Mucosa of rectum (tissue), 2 donors: ENCODE results near the gene S100P.

ENCODE experiments used
- H3K27ac ChIP-seq, 2 donors: one replicate each; pipeline ENCODE4 v1.7.0; 2013; ENCODE audit warnings: inconsistent platforms in 2 of 2, low read depth in 2 of 2, low read length in 2 of 2
- H3K27me3 ChIP-seq, 2 donors: one replicate each; pipeline ENCODE4 v1.7.0; 2013; ENCODE audit warnings: low read length in 2 of 2; ENCODE audit not compliant: control insufficient read depth in 2 of 2, insufficient read depth in 2 of 2
- H3K36me3 ChIP-seq, 2 donors: one replicate each; pipeline ENCODE4 v1.7.0; 2013; ENCODE audit warnings: low read length in 2 of 2; ENCODE audit not compliant: control insufficient read depth in 2 of 2, insufficient read depth in 2 of 2
- H3K4me1 ChIP-seq, 2 donors: one replicate each; pipeline ENCODE4 v1.7.0; 2013; ENCODE audit warnings: low read length in 2 of 2, mild to moderate bottlenecking in 1 of 2; ENCODE audit not compliant: control insufficient read depth in 2 of 2, insufficient read depth in 2 of 2
- H3K4me3 ChIP-seq, 2 donors: one replicate each; pipeline ENCODE4 v1.7.0; 2013; ENCODE audit warnings: low read length in 2 of 2
- H3K9ac ChIP-seq, 2 donors: one replicate each; pipeline ENCODE4 v1.7.0; 2013; ENCODE audit warnings: low read length in 2 of 2, low read depth in 1 of 2, mild to moderate bottlenecking in 1 of 2
- H3K9me3 ChIP-seq, 2 donors: one replicate each; pipeline ENCODE4 v1.7.0; 2013; ENCODE audit warnings: low read length in 2 of 2; ENCODE audit not compliant: control insufficient read depth in 2 of 2
- donor health status: healthy.
- donor health status: Normal muscosa, but diverticular disease.

The S100P gene

DNA sequence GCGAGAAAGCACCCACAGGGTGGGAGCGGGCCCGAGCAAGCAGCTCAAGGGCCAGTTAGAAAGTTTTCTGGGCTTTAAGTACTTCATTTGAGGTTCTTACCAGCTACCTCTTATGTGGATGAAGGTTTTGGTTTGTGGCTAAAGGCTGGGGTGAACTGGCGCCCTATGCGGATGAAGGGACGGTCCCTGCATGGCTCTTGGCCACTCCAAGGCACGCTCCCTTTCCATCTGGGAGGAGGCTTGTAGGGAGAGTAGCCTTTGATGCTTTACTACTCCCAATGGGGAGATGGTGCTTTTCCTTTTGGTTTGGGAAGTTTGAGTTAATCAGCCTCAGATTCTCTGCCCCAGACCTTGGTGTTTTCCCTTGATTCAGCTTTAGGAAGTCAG lies 35.5 kb upstream of the S100P start:
- Histone ChIP-seq H3K9ac (no peak overlapping the region), H3K4me1 (peaks cover 0 to 5% of the 10 kb centered on the region in 2 donors), H3K27ac (no peak overlapping the region), H3K9me3 (no peaks in the 10 kb centered on the region), H3K27me3 (peaks cover 0 to 7% of the 10 kb centered on the region in 2 donors), H3K36me3 (no peaks in the 10 kb centered on the region), H3K4me3 (peak overlapping the region in 1 of 2 donors; percentile 35)

DNA sequence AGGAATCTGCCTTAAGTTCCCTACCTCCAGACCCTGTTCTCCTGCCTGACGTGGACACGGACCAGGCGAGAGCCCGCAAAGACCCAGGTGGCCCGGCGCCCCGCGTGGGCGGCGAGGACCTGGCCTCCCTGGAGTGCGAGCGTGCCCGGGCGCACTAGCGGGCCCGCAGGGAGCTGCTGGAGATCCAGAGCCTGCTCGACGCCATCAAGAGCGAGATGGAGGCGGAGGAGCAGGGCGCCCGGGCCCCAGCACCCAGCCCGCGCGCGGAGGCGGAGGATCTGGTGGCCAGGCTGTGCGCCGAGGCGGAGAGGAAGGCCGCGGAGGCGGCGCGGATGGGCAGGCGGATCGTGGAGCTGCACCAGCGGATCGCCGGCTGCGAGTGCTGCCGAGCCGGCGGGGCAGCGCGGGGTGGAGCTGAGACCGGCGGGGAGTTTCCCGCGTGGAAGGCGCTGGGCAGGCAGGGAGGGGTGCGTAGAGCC lies 35.0 kb upstream of the S100P start:
- peaks cover 0 to 5% of the 10 kb centered on the region in 2 donors for H3K4me1 ChIP-seq
- peak overlapping the region; percentile 35 to 46 for H3K4me3 ChIP-seq
- H3K9me3 ChIP-seq = no peaks in the 10 kb centered on the region
- H3K27me3 ChIP-seq = peaks cover 0 to 12% of the 10 kb centered on the region in 2 donors
- H3K9ac ChIP-seq = peak overlapping the region in 1 of 2 donors; percentile 17
- no peaks in the 10 kb centered on the region for H3K36me3 ChIP-seq
- no peak overlapping the region for H3K27ac ChIP-seq

DNA sequence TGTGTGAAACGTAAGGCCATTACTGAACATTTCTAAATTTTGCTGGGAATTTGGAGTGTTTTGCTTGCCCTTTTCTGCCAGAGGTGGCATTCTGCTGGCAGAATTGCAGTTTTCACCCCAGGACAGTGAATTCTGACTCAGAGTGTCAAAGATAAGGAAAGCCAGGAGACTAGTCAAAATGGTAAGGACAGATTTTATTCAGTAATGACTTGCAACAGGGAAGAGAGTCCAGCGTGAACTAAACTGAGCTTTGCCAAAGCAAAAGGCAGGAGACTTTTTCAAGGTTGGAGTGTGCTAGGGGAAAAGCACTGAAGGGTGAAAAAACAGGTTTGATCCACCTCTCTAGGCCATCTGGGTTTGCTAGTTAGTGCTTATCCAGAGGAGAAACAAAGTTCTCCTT lies 33.8 kb upstream of the S100P start:
- Histone ChIP-seq H3K9ac (no peak overlapping the region), H3K4me1 (peaks cover 0 to 5% of the 10 kb centered on the region in 2 donors), H3K9me3 (no peaks in the 10 kb centered on the region), H3K36me3 (no peaks in the 10 kb centered on the region), H3K27ac (no peak overlapping the region), H3K4me3 (no peak overlapping the region), H3K27me3 (peaks cover 3 to 16% of the 10 kb centered on the region in 2 donors)

DNA sequence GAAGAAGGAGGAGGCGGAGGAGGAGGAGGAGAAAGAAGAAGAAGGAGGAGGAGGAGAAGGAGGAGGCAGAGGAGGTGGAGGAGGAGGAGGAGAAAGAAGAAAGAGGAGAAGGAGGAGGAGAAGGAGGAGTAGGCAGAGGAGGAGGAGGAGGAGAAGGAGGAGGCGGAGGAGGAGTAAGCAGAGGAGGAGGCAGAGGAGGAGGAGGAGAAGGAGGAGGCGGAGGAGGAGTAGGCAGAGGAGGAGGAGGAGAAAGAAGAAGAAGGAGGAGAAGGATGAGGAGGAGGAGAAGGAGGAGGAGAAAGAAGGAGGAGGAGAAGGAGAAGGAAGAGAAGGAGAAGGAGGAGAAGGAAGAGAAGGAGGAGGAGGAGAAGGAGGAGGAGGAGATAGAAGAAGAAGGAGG lies 33.2 kb upstream of the S100P start:
- Histone ChIP-seq H3K27ac (no peak overlapping the region), H3K4me3 (no peak overlapping the region), H3K9ac (no peak overlapping the region), H3K36me3 (no peaks in the 10 kb centered on the region), H3K4me1 (peaks cover 0 to 5% of the 10 kb centered on the region in 2 donors), H3K27me3 (peaks cover 8 to 19% of the 10 kb centered on the region in 2 donors), H3K9me3 (no peaks in the 10 kb centered on the region)

DNA sequence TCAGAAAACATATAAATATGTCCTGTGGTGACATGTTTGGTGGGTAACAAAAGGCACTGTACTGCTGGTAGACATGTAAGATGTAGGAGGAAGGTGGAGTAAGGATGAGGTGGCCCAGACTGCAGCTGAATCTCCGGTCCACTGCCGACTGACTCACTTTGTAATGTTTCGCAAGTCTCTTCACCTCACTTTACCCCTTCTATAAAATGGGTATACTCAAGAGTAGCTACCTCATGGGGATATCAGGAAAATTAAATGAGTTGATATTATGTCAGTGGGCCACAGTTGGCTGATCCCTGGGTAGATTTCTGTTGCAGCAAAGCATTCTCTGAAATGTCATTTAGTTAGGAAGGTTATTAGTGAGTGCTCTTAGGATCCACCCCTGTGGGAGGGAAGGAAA lies 31.1 kb upstream of the S100P start:
- Histone ChIP-seq H3K27ac (no peak overlapping the region), H3K9me3 (no peaks in the 10 kb centered on the region), H3K36me3 (no peaks in the 10 kb centered on the region), H3K4me1 (peaks cover 0 to 5% of the 10 kb centered on the region in 2 donors), H3K4me3 (no peak overlapping the region), H3K27me3 (peaks cover 8 to 21% of the 10 kb centered on the region in 2 donors), H3K9ac (no peak overlapping the region)

DNA sequence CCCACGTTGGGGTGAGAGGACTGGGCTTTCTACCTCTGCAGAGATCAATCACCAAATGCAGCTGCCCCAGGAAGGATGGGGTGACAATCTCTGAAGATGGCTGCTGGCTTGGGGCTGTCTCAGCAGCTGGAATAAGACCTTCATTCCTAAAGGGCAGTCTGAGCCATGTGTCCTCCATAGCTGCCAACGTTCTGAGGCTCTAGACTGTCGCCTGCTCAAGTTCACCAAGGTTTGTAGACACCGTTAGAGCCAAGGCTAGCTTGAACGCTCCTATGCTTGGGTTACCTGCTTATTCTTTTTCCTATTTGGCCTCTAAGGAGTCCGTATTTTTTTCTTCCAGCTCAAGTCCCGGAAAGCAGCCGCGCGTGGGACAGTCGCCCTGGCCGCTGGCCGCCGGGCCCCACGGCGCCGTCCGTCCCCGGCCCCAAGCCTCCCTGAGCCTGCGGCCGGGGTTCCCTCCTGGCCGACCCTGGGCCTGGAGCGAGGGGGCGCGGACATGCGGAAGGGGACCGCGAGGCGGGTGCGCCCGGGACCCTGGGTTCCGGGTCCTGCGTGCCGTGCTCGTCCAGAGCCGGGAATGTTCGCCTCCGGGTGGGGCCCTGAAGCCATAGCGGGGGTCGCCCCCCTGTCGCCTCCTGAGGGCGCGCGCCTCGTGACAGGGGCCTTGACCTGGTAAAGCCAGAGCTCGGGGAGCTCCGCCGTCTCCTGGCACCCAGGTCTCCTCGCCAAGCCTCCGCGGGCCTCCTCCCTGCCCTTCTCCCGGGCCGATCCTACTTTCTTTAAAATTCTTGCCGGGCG lies 29.9 kb upstream of the S100P start:
- Histone ChIP-seq H3K27ac (no peak overlapping the region), H3K36me3 (no peaks in the 10 kb centered on the region), H3K27me3 (peaks cover 8 to 21% of the 10 kb centered on the region in 2 donors), H3K9ac (no peak overlapping the region), H3K9me3 (no peaks in the 10 kb centered on the region), H3K4me1 (peaks cover 0 to 4% of the 10 kb centered on the region in 2 donors), H3K4me3 (no peak overlapping the region)

DNA sequence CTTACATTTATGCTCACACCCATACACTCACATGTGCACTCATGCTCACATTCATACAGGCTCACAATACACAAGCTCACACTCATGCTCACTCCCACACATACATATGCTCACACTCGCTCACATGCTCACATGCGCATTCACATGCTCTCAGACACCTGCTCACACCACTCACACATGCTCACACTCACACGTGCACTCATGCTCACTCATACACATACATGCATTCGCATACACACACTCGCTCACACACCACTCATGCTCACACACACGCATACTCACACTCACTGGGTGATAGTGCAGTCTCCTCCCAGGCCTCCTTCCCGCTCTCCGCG lies 28.4 kb upstream of the S100P start:
- Histone ChIP-seq H3K27me3 (peaks cover 8 to 21% of the 10 kb centered on the region in 2 donors), H3K4me1 (no peaks in the 10 kb centered on the region), H3K9ac (no peak overlapping the region), H3K4me3 (no peak overlapping the region), H3K27ac (no peak overlapping the region), H3K9me3 (no peaks in the 10 kb centered on the region), H3K36me3 (no peaks in the 10 kb centered on the region)

DNA sequence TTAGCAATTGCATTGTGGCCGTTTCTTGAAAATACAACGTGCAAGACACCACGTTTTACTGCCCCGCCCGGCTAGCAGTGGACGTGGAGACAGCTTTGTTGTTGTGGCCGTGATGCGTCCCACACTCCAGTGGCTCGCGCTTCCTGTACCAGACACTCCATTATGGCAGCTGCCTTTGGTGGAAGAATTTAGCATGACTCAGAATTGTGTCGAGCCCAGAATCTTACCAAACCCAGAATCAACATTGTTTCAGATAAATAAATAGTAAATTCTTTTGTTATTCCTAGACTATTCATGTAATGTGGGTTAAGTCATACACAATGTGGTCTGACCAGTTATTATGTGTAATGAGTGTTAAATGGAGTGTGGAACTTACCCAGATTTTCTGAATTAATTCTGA lies 25.3 kb upstream of the S100P start:
- no peaks in the 10 kb centered on the region for H3K4me1 ChIP-seq
- no peak overlapping the region for H3K27ac ChIP-seq
- H3K9ac ChIP-seq = no peak overlapping the region
- H3K27me3 ChIP-seq = peaks cover 8 to 12% of the 10 kb centered on the region in 2 donors
- no peaks in the 10 kb centered on the region for H3K36me3 ChIP-seq
- no peaks in the 10 kb centered on the region for H3K9me3 ChIP-seq
- H3K4me3 ChIP-seq = no peak overlapping the region

DNA sequence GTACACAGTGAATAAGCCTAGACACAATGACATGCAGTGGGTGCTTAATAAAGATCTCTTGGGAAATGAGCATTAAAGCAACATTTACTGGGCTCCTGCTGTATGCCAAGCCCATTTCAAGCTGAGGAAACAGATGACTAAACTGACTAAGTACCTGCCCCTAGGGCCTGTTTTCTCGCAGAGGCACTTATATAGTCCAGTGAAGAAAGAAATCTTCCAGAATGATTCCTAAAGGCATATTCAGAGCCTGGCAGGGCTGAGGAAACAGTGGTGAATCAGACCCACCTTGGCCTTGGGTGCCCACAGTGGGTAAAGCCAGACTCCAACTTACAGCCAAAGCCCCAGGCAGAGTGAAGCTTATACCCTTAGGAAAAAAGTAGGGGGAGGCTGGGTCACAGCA lies 22.0 kb upstream of the S100P start:
- Histone ChIP-seq H3K4me1 (peaks cover 15 to 18% of the 10 kb centered on the region in 2 donors), H3K27ac (no peak overlapping the region), H3K27me3 (peaks cover 0 to 2% of the 10 kb centered on the region in 2 donors), H3K4me3 (no peak overlapping the region), H3K9ac (no peak overlapping the region), H3K36me3 (peaks cover under 1 to 5% of the 10 kb centered on the region in 2 donors), H3K9me3 (no peaks in the 10 kb centered on the region)

DNA sequence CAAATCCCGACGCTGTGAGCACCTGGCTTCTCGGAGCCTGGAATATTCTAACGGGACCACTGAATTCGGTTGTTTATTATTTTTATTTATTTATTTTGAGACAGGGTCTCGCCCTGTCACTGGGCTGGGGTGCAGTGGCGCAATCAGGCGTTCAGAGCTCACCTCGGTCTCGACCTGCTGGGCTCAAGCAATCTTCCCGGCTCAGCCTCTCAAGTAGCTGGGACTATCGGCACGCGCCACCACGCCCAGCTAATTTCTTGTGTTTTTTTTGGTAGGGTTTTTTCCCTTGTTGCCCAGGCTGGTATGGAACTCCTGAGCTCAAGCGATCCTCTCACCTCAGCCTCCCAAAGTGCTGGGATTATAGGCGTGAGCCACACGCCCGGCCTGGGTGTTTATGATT lies 21.5 kb upstream of the S100P start:
- Histone ChIP-seq H3K9me3 (no peaks in the 10 kb centered on the region), H3K36me3 (peaks cover 3 to 5% of the 10 kb centered on the region in 2 donors), H3K4me1 (peaks cover 20 to 22% of the 10 kb centered on the region in 2 donors), H3K27ac (no peak overlapping the region), H3K27me3 (peaks cover 0 to under 1% of the 10 kb centered on the region in 2 donors), H3K4me3 (no peak overlapping the region), H3K9ac (no peak overlapping the region)
